ENCODE results near the gene MESD. TPM values are rescaled to one million over a fixed set of nuclear protein-coding genes. Genes with fewer than 3 reads are reported as not detected.

MESD gene
- total RNA-seq, 4 donors from 2014 or later, result 14.1 to 38.2 (median 24.7) TPM

- Histone ChIP-seq H3K27me3 (no peaks in the 10 kb centered on the region), H3K36me3 (peaks cover 41% of the 10 kb centered on the region), H3K9me3 (no peaks in the 10 kb centered on the region), H3K4me1 (peaks cover 14% of the 10 kb centered on the region), H3K4me3 (no peak overlapping the region), H3K27ac (no peak overlapping the region)
- DNase-seq (ENCODE audit: low spot score in 2 of 2), result no peak
- 93% methylated on average over 4 of the region's 4 CpGs for WGBS
- no peak for TF ChIP-seq CTCF (IDR thresholded peaks at IDR 0.05)
- TF ChIP-seq POLR2A (IDR thresholded peaks at IDR 0.05), result no peak
- TF ChIP-seq POLR2AphosphoS5 (IDR thresholded peaks at IDR 0.05), result no peak
- TF ChIP-seq EP300 (IDR thresholded peaks at IDR 0.05), result no peak
Observed at GRCh38 chr15:80976851-80977250, 12.8 kb downstream of the MESD start.

- TF ChIP-seq CTCF (IDR thresholded peaks at IDR 0.05), result no peak
- no peak for TF ChIP-seq POLR2A (IDR thresholded peaks at IDR 0.05)
- no peak for TF ChIP-seq POLR2AphosphoS5 (IDR thresholded peaks at IDR 0.05)
- TF ChIP-seq EP300 (IDR thresholded peaks at IDR 0.05), result no peak
- Histone ChIP-seq H3K4me1 (peaks cover 15% of the 10 kb centered on the region), H3K9me3 (no peaks in the 10 kb centered on the region), H3K36me3 (peaks cover 24% of the 10 kb centered on the region), H3K27me3 (no peaks in the 10 kb centered on the region), H3K4me3 (no peak overlapping the region), H3K27ac (no peak overlapping the region)
- WGBS, result 91% methylated on average over 4 of the region's 4 CpGs
- no peak for DNase-seq (ENCODE audit: low spot score in 2 of 2)
Observed at GRCh38 chr15:80974914-80975313, 14.7 kb downstream of the MESD start.

- Histone ChIP-seq H3K4me3 (no peak overlapping the region), H3K27ac (no peak overlapping the region), H3K36me3 (peaks cover 4% of the 10 kb centered on the region), H3K27me3 (no peaks in the 10 kb centered on the region), H3K9me3 (no peaks in the 10 kb centered on the region), H3K4me1 (peaks cover 11% of the 10 kb centered on the region)
- no peak for TF ChIP-seq POLR2AphosphoS5 (IDR thresholded peaks at IDR 0.05)
- no peak for TF ChIP-seq CTCF (IDR thresholded peaks at IDR 0.05)
- no peak for TF ChIP-seq POLR2A (IDR thresholded peaks at IDR 0.05)
- no peak for TF ChIP-seq EP300 (IDR thresholded peaks at IDR 0.05)
- 89% methylated on average over 3 of the region's 3 CpGs for WGBS
- DNase-seq (ENCODE audit: low spot score in 2 of 2), result peak in 1 of 2 donors; percentile 65
Observed at GRCh38 chr15:80972276-80972675, 17.3 kb downstream of the MESD start.

- H3K27ac ChIP-seq, result no peak overlapping the region
- no peak for DNase-seq (ENCODE audit: low spot score in 2 of 2)
- H3K4me1 ChIP-seq, result peaks cover 10% of the 10 kb centered on the region
- H3K36me3 ChIP-seq, result peaks cover 3% of the 10 kb centered on the region
- TF ChIP-seq EP300 (IDR thresholded peaks at IDR 0.05), result no peak
- TF ChIP-seq POLR2A (IDR thresholded peaks at IDR 0.05), result no peak
- TF ChIP-seq POLR2AphosphoS5 (IDR thresholded peaks at IDR 0.05), result no peak
- no peak for TF ChIP-seq CTCF (IDR thresholded peaks at IDR 0.05)
- no peak overlapping the region for H3K4me3 ChIP-seq
- H3K27me3 ChIP-seq, result no peaks in the 10 kb centered on the region
- 74% methylated on average over 2 of the region's 2 CpGs for WGBS
- no peaks in the 10 kb centered on the region for H3K9me3 ChIP-seq
Observed at GRCh38 chr15:80971143-80971542, 18.5 kb downstream of the MESD start.

GRCh38 chr15:80970658-80971057 is 19.0 kb downstream of the MESD start:
- H3K4me3 ChIP-seq, result no peak overlapping the region
- peaks cover 10% of the 10 kb centered on the region for H3K4me1 ChIP-seq
- H3K9me3 ChIP-seq, result no peaks in the 10 kb centered on the region
- no peaks in the 10 kb centered on the region for H3K27me3 ChIP-seq
- DNase-seq (ENCODE audit: low spot score in 2 of 2), result no peak
- WGBS, result 78% methylated on average over 3 of the region's 3 CpGs
- no peaks in the 10 kb centered on the region for H3K36me3 ChIP-seq
- no peak overlapping the region for H3K27ac ChIP-seq
- no peak for TF ChIP-seq EP300 (IDR thresholded peaks at IDR 0.05)
- no peak for TF ChIP-seq POLR2AphosphoS5 (IDR thresholded peaks at IDR 0.05)
- no peak for TF ChIP-seq POLR2A (IDR thresholded peaks at IDR 0.05)
- no peak for TF ChIP-seq CTCF (IDR thresholded peaks at IDR 0.05)
